ENCODE measurements around the gene AFAP1L2. TPM values are rescaled to one million over a fixed set of nuclear protein-coding genes. Genes with fewer than 3 reads are reported as not detected.

Gene AFAP1L2
- total RNA-seq, 4 donors from 2014 or later: 20.5 to 29.5 (median 23.9) TPM

- Histone ChIP-seq H3K4me3 (no peak overlapping the region), H3K9me3 (no peaks in the 10 kb centered on the region), H3K27ac (peak overlapping the region in 3 of 4 donors; percentile 11 to 49 (median 37)), H3K4me1 (peaks cover 0 to 2% (median 0%) of the 10 kb centered on the region in 3 donors), H3K27me3 (no peaks in the 10 kb centered on the region), H3K36me3 (no peaks in the 10 kb centered on the region)
- TF ChIP-seq POLR2AphosphoS5 (IDR thresholded peaks at IDR 0.05): peak; percentile 58
- TF ChIP-seq POLR2A (IDR thresholded peaks at IDR 0.05): no peak
- no peak for TF ChIP-seq EP300 (IDR thresholded peaks at IDR 0.05)
- peak; percentile 90 for ATAC-seq
- WGBS, 2 donors (ENCODE audit: low coverage in 1 of 2): 20 to 58% methylated on average over 1 to 2 of the region's 4 CpGs
These were observed 132.5 kb downstream of the AFAP1L2 start for GRCh38 chr10:114271779-114272167.

GRCh38 chr10:114271075-114271778 is 133.1 kb downstream of the AFAP1L2 start:
- no peaks in the 10 kb centered on the region for H3K36me3 ChIP-seq
- H3K4me3 ChIP-seq: no peak overlapping the region
- H3K27ac ChIP-seq: peak overlapping the region in 1 of 4 donors; percentile 5
- 82 to 93% methylated on average over 3 of the region's 3 CpGs for WGBS, 2 donors (ENCODE audit: low coverage in 1 of 2)
- H3K9me3 ChIP-seq: no peaks in the 10 kb centered on the region
- no peaks in the 10 kb centered on the region for H3K27me3 ChIP-seq
- H3K4me1 ChIP-seq: peaks cover 0 to 7% (median 0%) of the 10 kb centered on the region in 3 donors
- ATAC-seq: no peak
- TF ChIP-seq POLR2A (IDR thresholded peaks at IDR 0.05) (no peak), CTCF (IDR thresholded peaks at IDR 0.05) (no peak), EP300 (IDR thresholded peaks at IDR 0.05) (no peak), POLR2AphosphoS5 (IDR thresholded peaks at IDR 0.05) (no peak)

DNA sequence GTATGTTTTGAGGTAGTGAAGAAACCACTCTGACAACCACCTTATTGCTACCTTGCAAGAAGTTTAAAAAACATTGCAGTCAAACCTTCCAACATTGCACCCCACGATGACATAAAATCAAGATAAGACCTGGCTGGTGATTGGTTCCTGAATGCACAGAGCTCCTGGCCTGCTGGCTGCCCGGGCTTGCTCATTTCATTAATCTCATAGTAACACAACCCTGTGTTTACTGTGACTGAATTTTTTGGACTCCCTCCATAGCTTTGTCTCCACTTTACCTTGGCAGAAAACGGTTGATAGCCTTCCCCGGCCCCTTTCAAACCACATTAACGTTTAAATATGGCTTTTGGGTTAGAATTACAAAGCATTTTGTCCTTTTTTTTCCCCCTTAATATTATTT is 137.8 kb downstream of the AFAP1L2 start:
- H3K4me3 ChIP-seq: no peak overlapping the region
- WGBS, 2 donors (ENCODE audit: low coverage in 1 of 2): 5 to 21% methylated on average over 2 to 5 of the region's 5 CpGs
- H3K4me1 ChIP-seq: peaks cover 0 to 11% (median 0%) of the 10 kb centered on the region in 3 donors
- H3K27ac ChIP-seq: peak overlapping the region in 2 of 4 donors; percentile 30 to 46
- H3K27me3 ChIP-seq: no peaks in the 10 kb centered on the region
- ATAC-seq: no peak
- H3K9me3 ChIP-seq: no peaks in the 10 kb centered on the region
- no peaks in the 10 kb centered on the region for H3K36me3 ChIP-seq
- TF ChIP-seq POLR2A (IDR thresholded peaks at IDR 0.05): no peak
- TF ChIP-seq EP300 (IDR thresholded peaks at IDR 0.05): no peak

DNA sequence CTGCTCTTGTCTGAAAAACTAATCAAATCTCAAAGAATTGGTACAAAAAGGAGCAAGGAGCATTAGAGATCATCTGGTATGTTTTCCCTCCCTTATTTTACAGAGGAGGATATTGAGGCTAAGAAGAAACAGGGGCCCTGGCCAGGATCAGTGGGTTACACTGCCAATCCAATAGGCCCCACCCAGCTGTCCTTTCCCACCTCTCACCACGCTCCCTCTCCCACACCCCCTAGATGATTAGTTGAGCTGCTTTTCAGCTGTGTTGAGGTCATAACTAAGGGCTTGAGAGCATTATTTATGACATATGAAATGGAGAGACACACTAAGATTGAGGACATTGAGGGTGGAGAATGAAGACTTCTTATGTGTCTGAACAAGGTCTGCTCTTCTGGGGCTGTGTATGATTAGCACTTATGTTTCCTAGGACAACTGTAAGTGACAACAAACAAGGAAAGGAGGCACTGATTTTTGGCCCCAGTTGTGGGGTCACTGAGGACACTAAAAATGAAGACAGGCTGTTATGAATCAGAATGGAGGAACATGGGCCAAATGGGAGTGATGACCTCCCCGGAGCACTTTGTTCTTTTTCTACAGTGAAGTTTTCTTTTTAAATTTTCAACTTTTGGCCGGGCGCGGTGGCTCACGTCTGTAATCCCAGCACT is 138.8 kb downstream of the AFAP1L2 start:
- Histone ChIP-seq H3K27me3 (no peaks in the 10 kb centered on the region), H3K9me3 (no peaks in the 10 kb centered on the region), H3K4me3 (no peak overlapping the region), H3K36me3 (no peaks in the 10 kb centered on the region), H3K4me1 (peaks cover 0 to 11% (median 0%) of the 10 kb centered on the region in 3 donors), H3K27ac (peak overlapping the region in 2 of 4 donors; percentile 35 to 46)
- TF ChIP-seq POLR2AphosphoS5 (IDR thresholded peaks at IDR 0.05) (peak; percentile 22), CTCF (IDR thresholded peaks at IDR 0.05) (no peak), EP300 (IDR thresholded peaks at IDR 0.05) (no peak), POLR2A (IDR thresholded peaks at IDR 0.05) (no peak)
- ATAC-seq: peak; percentile 77
- WGBS, 2 donors (ENCODE audit: low coverage in 1 of 2): 34 to 38% methylated on average over 2 to 6 of the region's 6 CpGs

GRCh38 chr10:114262496-114262895 is 141.8 kb downstream of the AFAP1L2 start:
- Histone ChIP-seq H3K4me3 (no peak overlapping the region), H3K27me3 (no peaks in the 10 kb centered on the region), H3K36me3 (no peaks in the 10 kb centered on the region), H3K9me3 (no peaks in the 10 kb centered on the region), H3K4me1 (peaks cover 0 to 23% (median 0%) of the 10 kb centered on the region in 3 donors), H3K27ac (no peak overlapping the region)
- WGBS, 2 donors (ENCODE audit: low coverage in 1 of 2): 60 to 68% methylated on average over 4 of the region's 4 CpGs
- TF ChIP-seq POLR2AphosphoS5 (IDR thresholded peaks at IDR 0.05) (no peak), POLR2A (IDR thresholded peaks at IDR 0.05) (no peak), EP300 (IDR thresholded peaks at IDR 0.05) (no peak), CTCF (IDR thresholded peaks at IDR 0.05) (no peak)
- ATAC-seq: no peak
